LNCaP clone FGC (cell line): ENCODE results near the gene ACSS1.

Experiments
- DNase-seq: peaks from one replicate; pipeline ENCODE4 v3.0.0-alpha.2; 2011; ENCODE audit warnings: low read depth
- H3K4me3 ChIP-seq: 2 replicates; pipeline ENCODE4 v1.5.1; 2011; ENCODE audit warnings: mild to moderate bottlenecking, low read depth, low read length, control low read depth
- TF ChIP-seq, protein P1 (sequence below): IDR thresholded peaks from 2 replicates; pipeline ENCODE4 v1.5.1; 2012; ENCODE audit warnings: mild to moderate bottlenecking; ENCODE audit not compliant: control insufficient read depth, insufficient read depth; ENCODE audit errors: extremely low read depth

The ACSS1 gene

GRCh38 chr20:25054995-25055629, 2.8 kb downstream of the ACSS1 start:
- TF ChIP-seq, protein P1, sequence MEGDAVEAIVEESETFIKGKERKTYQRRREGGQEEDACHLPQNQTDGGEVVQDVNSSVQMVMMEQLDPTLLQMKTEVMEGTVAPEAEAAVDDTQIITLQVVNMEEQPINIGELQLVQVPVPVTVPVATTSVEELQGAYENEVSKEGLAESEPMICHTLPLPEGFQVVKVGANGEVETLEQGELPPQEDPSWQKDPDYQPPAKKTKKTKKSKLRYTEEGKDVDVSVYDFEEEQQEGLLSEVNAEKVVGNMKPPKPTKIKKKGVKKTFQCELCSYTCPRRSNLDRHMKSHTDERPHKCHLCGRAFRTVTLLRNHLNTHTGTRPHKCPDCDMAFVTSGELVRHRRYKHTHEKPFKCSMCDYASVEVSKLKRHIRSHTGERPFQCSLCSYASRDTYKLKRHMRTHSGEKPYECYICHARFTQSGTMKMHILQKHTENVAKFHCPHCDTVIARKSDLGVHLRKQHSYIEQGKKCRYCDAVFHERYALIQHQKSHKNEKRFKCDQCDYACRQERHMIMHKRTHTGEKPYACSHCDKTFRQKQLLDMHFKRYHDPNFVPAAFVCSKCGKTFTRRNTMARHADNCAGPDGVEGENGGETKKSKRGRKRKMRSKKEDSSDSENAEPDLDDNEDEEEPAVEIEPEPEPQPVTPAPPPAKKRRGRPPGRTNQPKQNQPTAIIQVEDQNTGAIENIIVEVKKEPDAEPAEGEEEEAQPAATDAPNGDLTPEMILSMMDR: no peak
- H3K4me3 ChIP-seq: no peak overlapping the region
- no peak for DNase-seq

- no peak overlapping the region for H3K4me3 ChIP-seq
- TF ChIP-seq, protein P1: no peak
- no peak for DNase-seq
Observed at GRCh38 chr20:25054096-25054820, 3.7 kb downstream of the ACSS1 start.

DNA sequence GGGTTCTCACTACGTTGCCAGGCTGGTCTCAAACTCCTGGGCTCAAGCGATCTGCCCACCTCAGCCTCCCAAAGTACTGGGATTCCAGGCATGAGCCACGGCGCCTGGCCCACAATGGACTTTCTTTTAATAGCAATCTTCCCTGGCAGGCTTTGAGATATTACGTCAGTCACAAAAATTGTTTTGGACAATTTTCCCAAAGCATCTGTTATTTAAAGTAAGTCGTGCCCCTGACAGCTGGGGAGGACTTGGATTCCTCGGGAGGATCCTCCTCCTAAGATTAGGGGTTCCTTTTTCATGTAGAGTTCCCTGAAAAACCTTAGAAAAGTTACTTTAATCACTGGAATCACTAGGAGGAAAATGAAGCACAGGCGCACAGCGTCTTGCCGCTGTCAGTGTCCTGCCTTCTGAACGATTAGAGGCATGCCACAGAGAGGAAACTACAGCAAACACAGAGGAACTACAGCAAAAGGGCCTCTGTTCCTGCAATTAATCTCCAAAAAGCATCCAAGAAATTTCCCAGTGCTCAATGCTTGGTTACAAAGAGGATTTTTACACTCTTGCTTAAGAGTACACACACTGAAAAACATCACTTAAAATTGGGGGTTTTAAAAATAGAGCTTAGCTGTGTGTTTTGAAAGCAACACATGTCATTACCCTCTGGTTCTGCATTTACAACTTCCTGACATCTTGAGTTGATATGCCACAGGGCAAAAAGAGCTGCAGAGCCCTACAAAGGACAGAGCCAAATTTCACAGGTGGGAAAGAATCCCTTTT, 4.5 kb downstream of the ACSS1 start:
- no peak overlapping the region for H3K4me3 ChIP-seq
- TF ChIP-seq, protein P1: no peak
- no peak for DNase-seq

GRCh38 chr20:25052255-25053194, 5.4 kb downstream of the ACSS1 start:
- DNase-seq: no peak
- no peak overlapping the region for H3K4me3 ChIP-seq

DNA sequence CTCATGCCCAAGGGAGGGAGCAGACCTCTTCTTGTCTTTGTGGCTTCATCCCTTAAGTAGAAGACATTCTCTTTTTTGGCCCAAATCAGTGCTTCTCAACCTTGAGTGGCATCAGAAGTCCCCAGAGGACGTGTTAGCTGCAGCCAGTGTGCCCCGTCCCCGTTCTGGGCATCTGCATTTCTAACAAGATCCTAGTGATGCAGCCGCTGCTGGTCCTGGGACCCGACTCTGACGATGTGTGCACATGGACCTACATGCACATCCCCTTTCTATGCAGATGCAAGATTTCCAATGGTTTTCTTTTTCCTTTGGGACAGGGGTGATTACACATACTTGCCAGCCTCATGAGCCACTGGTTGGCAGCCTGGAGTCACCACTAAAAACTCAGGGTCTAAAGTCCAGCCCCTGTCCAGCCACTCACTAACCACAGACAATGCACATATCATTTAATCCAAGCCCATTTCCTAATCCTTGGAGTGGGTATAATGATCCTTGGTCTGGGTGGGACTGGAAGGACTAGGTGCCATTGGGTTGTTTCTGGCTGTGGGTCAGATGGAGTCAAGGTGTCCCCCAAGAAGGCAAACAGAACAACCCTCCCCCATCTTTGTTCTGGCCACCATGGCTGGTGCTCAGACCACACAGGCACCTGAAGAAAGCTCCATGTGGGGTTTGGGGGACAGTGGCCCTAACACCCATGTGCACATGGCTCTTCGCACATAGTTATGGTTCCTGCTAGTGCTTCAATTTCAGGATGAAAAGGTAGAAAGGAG, 6.4 kb downstream of the ACSS1 start:
- H3K4me3 ChIP-seq: no peak overlapping the region
- DNase-seq: no peak
- TF ChIP-seq, protein P1: no peak

More at GRCh38 chr20:25052255-25053194, 5.4 kb downstream of the ACSS1 start:
- TF ChIP-seq, protein P1: no peak
